ENCODE data around the gene CRYBG2.
"Not testable (repeated sequence)": the region's sequence is repeated elsewhere in the genome, so short reads cannot be mapped to it uniquely, and the experiment has no call there.

The CRYBG2 gene

DNA sequence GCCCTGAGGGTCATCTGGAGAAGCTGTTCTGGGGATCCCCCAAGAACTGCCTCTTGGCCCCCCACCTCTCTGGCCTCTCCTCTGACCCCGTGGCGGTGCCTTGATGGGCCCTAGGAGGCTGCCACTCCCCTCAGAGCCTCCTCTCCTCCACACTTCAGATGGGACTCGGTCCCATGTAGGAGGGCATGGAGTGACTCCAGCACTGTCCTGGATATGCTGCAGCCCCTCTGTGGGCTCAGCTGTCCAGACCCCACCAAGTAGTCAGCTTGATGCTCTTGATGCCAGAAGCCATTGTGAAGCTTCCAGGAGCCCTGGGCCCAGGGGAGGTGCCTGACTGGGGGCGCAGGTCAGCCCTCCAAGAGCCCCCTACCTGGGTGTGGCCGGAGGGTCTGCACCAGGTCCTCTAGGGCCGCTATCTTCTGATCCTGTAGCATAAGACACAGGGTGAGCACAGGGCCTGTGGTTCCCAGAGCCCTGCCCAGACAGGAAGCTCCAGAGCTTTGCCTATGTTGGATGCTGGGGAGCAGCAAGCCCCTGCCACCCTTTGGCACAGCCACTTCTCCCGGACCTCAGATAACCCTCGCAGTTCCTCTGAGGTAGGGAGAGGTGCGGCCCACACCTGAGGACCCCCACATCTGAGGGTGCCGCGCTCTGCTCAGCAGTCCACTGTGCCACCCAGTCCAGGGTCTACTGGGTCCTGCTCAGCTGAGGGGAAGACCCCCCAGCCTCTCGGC, 56.7 kb downstream of the CRYBG2 start:
- Histone ChIP-seq H3K36me3 (ENCODE audit: insufficient read depth, low read length) (no peaks in the 10 kb centered on the region), H3K9ac (ENCODE audit: low read length) (no peak overlapping the region), H3K9me3 (ENCODE audit: low read length) (no peaks in the 10 kb centered on the region), H3K27me3 (ENCODE audit: control insufficient read depth in 1 of 2, insufficient read depth in 2 of 2, low read length in 2 of 2) (no peaks in the 10 kb centered on the region), H3K27ac (ENCODE audit: low read depth, low read length) (no peak overlapping the region), H3K4me3 (ENCODE audit: low read depth in 1 of 2, low read length in 2 of 2) (no peak overlapping the region), H3K4me1 (ENCODE audit: insufficient read depth, low read length) (no peaks in the 10 kb centered on the region)

DNA sequence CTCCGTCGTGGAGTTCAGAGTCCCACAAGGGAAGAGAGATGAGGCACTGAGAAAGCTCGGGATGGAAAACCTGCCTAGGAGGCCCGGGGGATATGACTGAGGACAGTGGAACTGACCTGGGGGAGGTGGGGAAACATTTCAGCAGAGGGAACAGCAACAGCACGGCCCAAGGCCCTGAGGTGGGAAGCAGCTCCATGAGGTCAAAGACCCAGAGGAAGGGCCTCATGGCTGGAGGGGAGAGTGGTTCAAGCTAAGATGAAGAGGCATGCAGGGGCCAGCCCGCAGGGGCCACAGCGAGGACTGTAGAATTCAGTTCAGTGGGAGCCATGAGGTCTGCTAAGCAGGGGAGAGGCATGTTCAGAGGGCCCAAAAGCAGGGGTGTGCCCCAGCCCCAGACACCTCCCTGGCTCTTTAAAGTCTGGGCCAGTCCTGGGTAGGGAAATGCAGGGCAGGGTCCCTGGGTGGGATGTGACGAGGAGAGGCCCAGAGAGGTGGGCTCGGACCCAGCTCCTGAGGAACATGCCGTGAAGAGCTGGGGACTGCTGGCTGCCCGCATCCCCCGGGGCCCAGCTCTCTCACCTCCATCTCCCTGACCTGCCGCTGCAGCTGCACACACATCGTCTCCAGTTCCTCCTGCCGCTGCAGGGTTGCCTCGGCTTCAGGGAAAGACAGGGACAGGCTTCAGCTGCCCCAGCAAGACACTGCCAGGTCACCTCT, 57.4 kb downstream of the CRYBG2 start:
- Histone ChIP-seq H3K4me3 (ENCODE audit: low read depth in 1 of 2, low read length in 2 of 2) (no peak overlapping the region), H3K36me3 (ENCODE audit: insufficient read depth, low read length) (no peaks in the 10 kb centered on the region), H3K4me1 (ENCODE audit: insufficient read depth, low read length) (peaks cover 1% of the 10 kb centered on the region), H3K27ac (ENCODE audit: low read depth, low read length) (no peak overlapping the region), H3K9ac (ENCODE audit: low read length) (no peak overlapping the region), H3K9me3 (ENCODE audit: low read length) (no peaks in the 10 kb centered on the region), H3K27me3 (ENCODE audit: control insufficient read depth in 1 of 2, insufficient read depth in 2 of 2, low read length in 2 of 2) (no peaks in the 10 kb centered on the region)

DNA sequence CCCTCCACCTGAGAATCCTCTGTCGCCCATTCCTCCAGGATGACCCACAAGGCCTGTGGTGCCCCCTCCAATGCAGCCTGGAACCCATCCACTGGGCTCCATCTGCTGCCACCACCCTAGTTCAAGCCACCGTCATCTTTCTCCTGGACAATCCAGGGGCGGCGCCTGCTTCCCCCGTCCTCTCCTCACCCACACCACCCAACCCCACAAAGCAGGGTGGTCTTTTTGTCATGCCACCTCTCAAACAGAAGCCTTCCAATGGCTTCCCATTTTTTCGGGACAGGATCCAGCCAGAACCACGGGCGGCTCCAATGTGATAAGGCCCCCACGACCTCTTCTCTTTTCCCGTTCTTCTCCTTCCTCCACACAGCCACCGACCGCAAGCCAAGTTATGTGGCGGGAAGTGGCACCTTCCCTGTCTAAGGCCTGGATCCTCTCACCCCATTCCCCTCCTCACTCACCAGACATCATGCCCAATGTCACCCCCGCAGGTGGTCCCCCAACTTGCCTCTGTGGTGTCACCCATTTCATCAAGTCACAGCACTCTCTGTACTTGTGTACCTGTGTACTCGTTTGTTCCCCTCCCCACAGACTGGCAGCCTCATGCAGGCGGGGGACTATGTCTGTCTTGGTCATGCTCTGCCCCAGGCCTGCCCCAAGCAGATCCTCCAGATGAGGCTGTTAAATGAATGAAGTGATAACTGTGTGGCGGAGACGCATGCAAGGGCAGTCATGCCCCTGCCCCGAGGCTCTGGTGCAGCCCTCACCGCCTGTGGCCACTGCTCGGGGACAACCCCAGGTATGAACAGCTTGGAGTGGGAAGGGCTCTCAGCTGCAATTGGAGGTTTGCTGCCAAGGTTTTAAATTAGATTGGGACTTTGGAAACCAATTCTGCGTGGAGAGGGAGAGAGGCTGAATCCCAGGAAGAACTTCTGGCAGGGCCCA, 58.5 kb downstream of the CRYBG2 start:
- Histone ChIP-seq H3K9ac (ENCODE audit: low read length) (no peak overlapping the region), H3K27me3 (ENCODE audit: control insufficient read depth in 1 of 2, insufficient read depth in 2 of 2, low read length in 2 of 2) (no peaks in the 10 kb centered on the region), H3K36me3 (ENCODE audit: insufficient read depth, low read length) (no peaks in the 10 kb centered on the region), H3K9me3 (ENCODE audit: low read length) (no peaks in the 10 kb centered on the region), H3K27ac (ENCODE audit: low read depth, low read length) (no peak overlapping the region), H3K4me1 (ENCODE audit: insufficient read depth, low read length) (peaks cover 11% of the 10 kb centered on the region), H3K4me3 (ENCODE audit: low read depth in 1 of 2, low read length in 2 of 2) (no peak overlapping the region)

DNA sequence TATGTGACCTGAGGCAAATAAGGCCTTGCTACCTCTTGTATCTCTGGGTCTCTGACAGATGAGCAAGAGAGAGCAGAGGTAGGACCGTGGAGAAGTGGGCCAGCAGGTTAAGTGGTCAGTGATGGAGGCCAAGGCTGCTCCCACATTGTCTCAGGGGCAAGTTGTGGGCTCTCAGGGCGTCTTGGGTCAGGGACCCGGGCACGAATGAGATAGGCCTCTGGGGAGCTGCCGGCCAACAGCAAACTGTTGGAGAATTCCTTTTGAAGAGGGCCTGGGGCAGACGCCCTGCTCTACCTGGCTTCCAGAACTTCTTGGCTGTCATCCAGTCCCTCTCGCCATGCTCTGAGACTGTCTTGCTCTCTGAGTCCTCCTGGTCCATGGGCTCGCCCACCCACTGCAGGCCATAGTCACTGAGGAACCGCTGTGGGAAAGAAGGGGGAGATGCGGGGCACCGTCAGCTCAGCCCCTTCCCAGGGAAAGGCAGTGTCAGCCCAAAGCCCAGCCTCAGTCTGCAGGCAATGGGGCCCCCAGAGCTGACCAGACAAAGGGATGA, 59.9 kb downstream of the CRYBG2 start:
- H3K27me3 ChIP-seq (ENCODE audit: control insufficient read depth in 1 of 2, insufficient read depth in 2 of 2, low read length in 2 of 2): no peaks in the 10 kb centered on the region
- no peaks in the 10 kb centered on the region for H3K9me3 ChIP-seq (ENCODE audit: low read length)
- no peaks in the 10 kb centered on the region for H3K36me3 ChIP-seq (ENCODE audit: insufficient read depth, low read length)
- H3K4me3 ChIP-seq (ENCODE audit: low read depth in 1 of 2, low read length in 2 of 2): no peak overlapping the region
- H3K27ac ChIP-seq (ENCODE audit: low read depth, low read length): no peak overlapping the region
- no peak overlapping the region for H3K9ac ChIP-seq (ENCODE audit: low read length)
- peaks cover 13% of the 10 kb centered on the region for H3K4me1 ChIP-seq (ENCODE audit: insufficient read depth, low read length)

DNA sequence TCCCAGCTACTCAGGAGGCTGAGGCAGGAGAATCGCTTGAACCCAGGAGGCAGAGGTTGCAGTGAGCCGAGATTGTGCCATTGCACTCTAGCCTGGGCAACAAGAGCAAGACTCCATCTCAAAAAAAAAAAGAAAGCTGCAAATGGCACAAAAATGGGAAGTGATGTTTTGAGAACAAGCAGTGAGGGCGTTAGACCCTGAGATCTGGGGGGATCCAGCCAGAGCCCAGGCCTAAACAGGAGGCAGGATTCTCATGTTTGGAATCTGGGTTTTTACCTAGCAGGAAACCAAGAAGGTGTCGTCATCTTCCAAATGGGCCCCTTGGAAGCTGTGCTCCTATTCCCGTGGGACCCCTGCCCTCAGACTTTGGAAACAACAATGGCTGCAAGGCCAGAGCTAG, 61.2 kb downstream of the CRYBG2 start:
- not testable (repeated sequence) for H3K4me3 ChIP-seq (ENCODE audit: low read depth in 1 of 2, low read length in 2 of 2); H3K9ac ChIP-seq (ENCODE audit: low read length); H3K9me3 ChIP-seq (ENCODE audit: low read length); H3K27ac ChIP-seq (ENCODE audit: low read depth, low read length); H3K36me3 ChIP-seq (ENCODE audit: insufficient read depth, low read length); H3K27me3 ChIP-seq (ENCODE audit: control insufficient read depth in 1 of 2, insufficient read depth in 2 of 2, low read length in 2 of 2)
- H3K4me1 ChIP-seq (ENCODE audit: insufficient read depth, low read length): peaks cover 22% of the 10 kb centered on the region

DNA sequence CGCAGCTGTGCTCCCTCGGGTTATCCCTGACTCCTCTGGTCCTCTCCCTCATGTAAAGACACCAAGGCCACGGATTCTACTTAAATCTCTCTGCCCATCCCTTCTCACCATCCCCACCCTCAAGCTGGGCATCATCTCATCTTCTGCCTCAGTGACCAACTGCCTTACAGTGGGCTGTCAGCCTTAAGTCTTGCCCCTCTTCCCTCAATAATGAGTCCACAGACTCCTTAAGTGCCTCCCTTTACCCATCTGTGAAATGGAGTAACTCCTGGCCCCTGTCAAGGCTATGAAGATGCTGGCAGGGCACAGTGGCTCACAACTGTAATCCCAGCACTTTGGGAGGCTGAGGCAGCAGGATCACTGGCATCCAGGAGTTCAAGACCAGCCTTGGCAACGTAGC, 62.0 kb downstream of the CRYBG2 start:
- no peak overlapping the region for H3K9ac ChIP-seq (ENCODE audit: low read length)
- H3K9me3 ChIP-seq (ENCODE audit: low read length): no peaks in the 10 kb centered on the region
- H3K36me3 ChIP-seq (ENCODE audit: insufficient read depth, low read length): no peaks in the 10 kb centered on the region
- no peak overlapping the region for H3K4me3 ChIP-seq (ENCODE audit: low read depth in 1 of 2, low read length in 2 of 2)
- H3K27ac ChIP-seq (ENCODE audit: low read depth, low read length): no peak overlapping the region
- no peaks in the 10 kb centered on the region for H3K27me3 ChIP-seq (ENCODE audit: control insufficient read depth in 1 of 2, insufficient read depth in 2 of 2, low read length in 2 of 2)
- peaks cover 28% of the 10 kb centered on the region for H3K4me1 ChIP-seq (ENCODE audit: insufficient read depth, low read length)

DNA sequence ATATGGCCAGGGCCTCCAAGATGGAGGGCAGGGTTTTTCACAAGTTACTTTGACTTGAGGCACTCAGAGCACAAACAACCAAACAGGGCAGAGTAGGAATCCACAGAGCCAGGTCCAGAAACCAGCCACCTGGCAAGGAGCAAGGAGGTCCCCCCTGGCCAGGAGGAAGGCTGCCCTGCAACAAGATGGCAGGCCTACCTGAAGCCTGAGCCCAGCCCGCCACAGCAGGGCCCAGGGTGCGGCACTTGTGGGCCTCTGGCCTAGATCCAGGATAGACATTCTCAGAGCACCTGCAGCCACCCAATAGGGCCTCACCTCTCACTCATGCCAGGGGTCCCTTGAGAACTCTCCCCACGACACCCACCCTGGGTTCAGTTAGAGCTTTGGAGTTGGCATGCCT, 62.5 kb downstream of the CRYBG2 start:
- Histone ChIP-seq H3K9me3 (ENCODE audit: low read length) (no peaks in the 10 kb centered on the region), H3K9ac (ENCODE audit: low read length) (no peak overlapping the region), H3K4me3 (ENCODE audit: low read depth in 1 of 2, low read length in 2 of 2) (no peak overlapping the region), H3K27ac (ENCODE audit: low read depth, low read length) (no peak overlapping the region), H3K36me3 (ENCODE audit: insufficient read depth, low read length) (no peaks in the 10 kb centered on the region), H3K27me3 (ENCODE audit: control insufficient read depth in 1 of 2, insufficient read depth in 2 of 2, low read length in 2 of 2) (no peaks in the 10 kb centered on the region), H3K4me1 (ENCODE audit: insufficient read depth, low read length) (peaks cover 30% of the 10 kb centered on the region)

DNA sequence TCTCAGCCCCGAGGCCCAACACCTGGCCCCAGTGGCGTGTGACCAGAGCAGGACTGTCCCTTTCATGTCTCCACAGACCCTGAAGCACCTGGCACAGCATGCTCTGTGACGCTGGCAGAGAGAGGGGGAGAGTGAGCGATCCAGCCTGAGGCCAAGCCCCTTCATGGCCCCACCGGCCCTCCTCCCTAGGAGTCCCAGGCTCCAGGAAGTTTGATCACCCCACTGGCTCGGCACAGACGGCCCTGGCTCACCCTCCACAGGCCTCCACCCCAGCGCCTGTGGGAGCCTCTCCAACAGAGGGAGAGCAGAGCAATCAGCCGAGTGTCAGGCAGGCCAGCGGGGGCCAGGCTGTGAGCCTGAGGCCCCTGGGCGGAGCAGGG, 63.1 kb downstream of the CRYBG2 start:
- Histone ChIP-seq H3K36me3 (ENCODE audit: insufficient read depth, low read length) (no peaks in the 10 kb centered on the region), H3K27ac (ENCODE audit: low read depth, low read length) (no peak overlapping the region)

DNA sequence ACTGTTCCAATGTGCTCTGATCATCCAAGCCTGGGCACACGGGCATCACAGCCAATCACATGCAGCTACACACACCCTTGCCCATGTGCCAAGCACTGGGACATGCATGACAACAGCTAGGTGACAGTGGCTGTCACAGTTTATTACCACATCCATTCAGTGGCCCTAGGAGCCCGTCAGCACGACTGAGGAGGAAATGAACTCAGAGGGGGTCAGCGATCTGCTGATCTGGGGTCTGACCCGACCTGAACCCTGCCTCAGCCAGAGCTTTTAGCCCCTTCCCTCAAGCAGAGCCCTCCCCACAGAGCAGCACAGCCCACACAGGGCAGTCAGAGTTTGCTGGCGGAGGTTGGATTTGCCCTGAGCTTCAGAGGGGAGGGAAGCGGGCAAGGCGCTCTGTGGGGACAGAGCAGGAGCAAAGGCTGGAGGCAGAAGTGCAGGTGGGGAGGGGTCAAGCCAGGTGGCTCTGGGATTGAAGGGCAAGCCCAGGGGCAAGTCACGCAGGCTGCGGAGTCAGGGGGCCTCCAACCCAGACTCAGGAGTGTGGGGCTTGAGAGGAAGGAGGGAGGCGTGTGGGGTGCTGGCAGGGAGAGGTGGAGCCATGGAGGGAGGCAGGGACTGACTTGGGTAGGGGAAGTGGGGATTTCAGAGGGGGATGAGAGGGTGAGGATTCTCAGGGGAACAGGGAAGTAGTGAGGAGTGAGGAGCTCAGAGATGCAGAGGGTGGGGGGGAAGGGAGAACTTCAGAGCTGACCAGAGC, 63.6 kb downstream of the CRYBG2 start:
- no peaks in the 10 kb centered on the region for H3K27me3 ChIP-seq (ENCODE audit: control insufficient read depth in 1 of 2, insufficient read depth in 2 of 2, low read length in 2 of 2)
- peaks cover 37% of the 10 kb centered on the region for H3K4me1 ChIP-seq (ENCODE audit: insufficient read depth, low read length)
- H3K4me3 ChIP-seq (ENCODE audit: low read depth in 1 of 2, low read length in 2 of 2): no peak overlapping the region
- no peak overlapping the region for H3K9ac ChIP-seq (ENCODE audit: low read length)
- H3K36me3 ChIP-seq (ENCODE audit: insufficient read depth, low read length): no peaks in the 10 kb centered on the region
- no peaks in the 10 kb centered on the region for H3K9me3 ChIP-seq (ENCODE audit: low read length)
- no peak overlapping the region for H3K27ac ChIP-seq (ENCODE audit: low read depth, low read length)

More for the DNA sequence above, 63.1 kb downstream of the CRYBG2 start:
- Histone ChIP-seq H3K9ac (ENCODE audit: low read length) (no peak overlapping the region), H3K9me3 (ENCODE audit: low read length) (no peaks in the 10 kb centered on the region), H3K4me3 (ENCODE audit: low read depth in 1 of 2, low read length in 2 of 2) (no peak overlapping the region), H3K4me1 (ENCODE audit: insufficient read depth, low read length) (peaks cover 34% of the 10 kb centered on the region), H3K27me3 (ENCODE audit: control insufficient read depth in 1 of 2, insufficient read depth in 2 of 2, low read length in 2 of 2) (no peaks in the 10 kb centered on the region)

DNA sequence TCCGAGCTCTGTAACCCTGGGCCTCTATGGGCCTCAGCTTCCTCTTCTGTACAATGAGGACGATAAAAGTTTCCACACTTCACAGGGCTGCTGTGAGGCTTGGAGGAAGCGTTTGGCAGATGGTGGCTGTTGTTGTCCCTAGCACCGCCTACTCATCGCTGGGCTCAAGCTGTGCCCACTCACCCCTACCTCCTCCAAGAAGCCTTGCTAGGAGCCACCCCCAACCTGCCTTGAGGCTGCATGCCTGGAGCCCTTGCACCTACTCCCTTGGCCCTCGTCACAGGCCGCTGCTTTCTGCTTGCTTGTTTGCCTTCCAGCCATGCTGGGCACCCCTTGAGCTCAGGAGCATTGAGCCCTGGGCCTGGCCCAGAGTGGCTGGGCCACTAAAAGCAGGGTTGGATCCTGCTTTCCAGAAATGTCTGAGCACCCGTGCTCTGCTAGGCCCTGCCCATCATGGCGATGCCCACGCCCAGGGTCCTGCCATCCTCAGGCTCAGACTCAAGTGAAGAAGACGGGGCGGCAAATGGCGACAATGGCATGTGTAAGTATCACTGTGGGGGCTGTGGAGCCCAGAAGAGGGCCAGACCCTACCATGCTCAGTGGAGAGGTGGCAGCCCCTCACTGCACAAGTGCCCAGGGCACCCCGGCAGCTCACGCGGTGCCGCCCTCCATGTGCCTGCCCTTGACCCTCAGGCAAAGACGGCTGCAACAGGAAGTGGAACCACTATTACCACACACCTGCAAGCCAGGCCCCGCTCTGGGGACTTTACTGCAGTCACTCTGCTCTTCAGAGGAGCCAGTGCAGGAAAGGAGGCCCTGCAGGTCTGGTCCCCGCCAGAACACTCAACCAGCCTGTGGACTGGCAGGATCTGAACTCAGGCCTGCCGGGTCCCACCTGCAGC, 64.5 kb downstream of the CRYBG2 start:
- no peaks in the 10 kb centered on the region for H3K27me3 ChIP-seq (ENCODE audit: control insufficient read depth in 1 of 2, insufficient read depth in 2 of 2, low read length in 2 of 2)
- peaks cover 43% of the 10 kb centered on the region for H3K4me1 ChIP-seq (ENCODE audit: insufficient read depth, low read length)
- no peak overlapping the region for H3K4me3 ChIP-seq (ENCODE audit: low read depth in 1 of 2, low read length in 2 of 2)
- H3K9me3 ChIP-seq (ENCODE audit: low read length): no peaks in the 10 kb centered on the region
- no peaks in the 10 kb centered on the region for H3K36me3 ChIP-seq (ENCODE audit: insufficient read depth, low read length)
- H3K9ac ChIP-seq (ENCODE audit: low read length): no peak overlapping the region
- no peak overlapping the region for H3K27ac ChIP-seq (ENCODE audit: low read depth, low read length)
